ENCODE data around the gene SLC24A5. TPM values are rescaled to one million over a fixed set of nuclear protein-coding genes. Genes with fewer than 3 reads are reported as not detected.

SLC24A5 gene
- total RNA-seq, 1 experiment from 2014 or later: not detected

- Histone ChIP-seq H3T11ph (ENCODE audit: low read length) (no peak overlapping the region), H2BK120ac (ENCODE audit: low read depth, low read length, poor library complexity, severe bottlenecking) (no peak overlapping the region), H3K18ac (ENCODE audit: insufficient read length, low read depth, low read length) (no peak overlapping the region), H3K4me2 (ENCODE audit: insufficient read depth, insufficient read length, low read length) (no peak overlapping the region), H2BK5ac (ENCODE audit: insufficient read length, low read length) (no peak overlapping the region), H3K4me1 (ENCODE audit: insufficient read depth, low read length) (no peaks in the 10 kb centered on the region), H2BK20ac (ENCODE audit: low read depth, low read length, poor library complexity, severe bottlenecking) (no peak overlapping the region), H4K5ac (ENCODE audit: insufficient read length, low read depth, low read length) (no peak overlapping the region), H3K14ac (ENCODE audit: insufficient read depth, low read length) (no peak overlapping the region), H2BK12ac (ENCODE audit: insufficient read length, low read depth, low read length) (no peak overlapping the region), H3K23ac (ENCODE audit: insufficient read length, low read depth, low read length) (no peak overlapping the region), H3K79me2 (ENCODE audit: insufficient read depth, low read length) (no peaks in the 10 kb centered on the region), H3K9ac (ENCODE audit: extremely low read depth, insufficient read length, low read length) (no peak overlapping the region), H3K9me3 (ENCODE audit: control insufficient read depth, low read depth, low read length) (peaks cover 21% of the 10 kb centered on the region), H3K79me1 (ENCODE audit: insufficient read depth, low read depth, low read length, poor library complexity, severe bottlenecking) (no peaks in the 10 kb centered on the region), H2AK5ac (ENCODE audit: insufficient read length, low read length) (no peak overlapping the region), H4K91ac (ENCODE audit: insufficient read length, low read depth, low read length) (no peak overlapping the region), H2AFZ (ENCODE audit: low read length) (no peak overlapping the region), H3K27me3 (ENCODE audit: insufficient read depth, low read length) (no peaks in the 10 kb centered on the region), H3K27ac (ENCODE audit: insufficient read length, low read depth, low read length) (no peak overlapping the region), H4K20me1 (ENCODE audit: control insufficient read depth, insufficient read depth, insufficient read length) (no peaks in the 10 kb centered on the region), H3K4ac (ENCODE audit: low read depth, low read length) (no peak overlapping the region), H3K23me2 (ENCODE audit: insufficient read length, low read depth, low read length, poor library complexity, severe bottlenecking) (no peaks in the 10 kb centered on the region), H3K56ac (ENCODE audit: insufficient read length, low read depth, low read length) (no peak overlapping the region), H4K8ac (replicated peaks; ENCODE audit: insufficient read length, low read depth, low read length) (no peak overlapping the region), H2BK15ac (ENCODE audit: low read depth, low read length) (no peak overlapping the region)
- WGBS (ENCODE audit: extremely low coverage, insufficient read length, low lambda C conversion rate): no CpG with 5 or more reads among the region's 4 CpGs
- no peak for TF ChIP-seq CTCF (conservative IDR thresholded peaks at IDR 0.05)
- peaks cover 12 to 16% (median 15%) of the 10 kb centered on the region in 3 experiments for H3K36me3 Mint-ChIP-seq (ENCODE audit: insufficient read depth in 1 of 3, low read depth in 3 of 3)
- no peaks in the 10 kb centered on the region for H3K27me3 Mint-ChIP-seq (ENCODE audit: low read depth)
- H3K9me3 Mint-ChIP-seq: peaks cover 15 to 22% of the 10 kb centered on the region in 2 experiments
- no peak for DNase-seq
- H3K27ac Mint-ChIP-seq: no peak overlapping the region; a peak in 1 of 7 replicates
- peaks cover 4 to 6% of the 10 kb centered on the region in 2 experiments; a peak in 1 of 4 replicates for H3K4me1 Mint-ChIP-seq
- no peak overlapping the region for H3K4me3 Mint-ChIP-seq
Observed at GRCh38 chr15:48091522-48091921, 29.3 kb upstream of the SLC24A5 start.
